ENCODE data around the gene STAP1.
"Not testable (repeated sequence)": the region's sequence is repeated elsewhere in the genome, so short reads cannot be mapped to it uniquely, and the experiment has no call there.

STAP1 gene

GRCh38 chr4:67558493-67558892, at the start of gene STAP1:
Gene STAP1 (plus strand): TSS chr4:67558727. CDS start chr4:67558810, 83 bp downstream.
- no peak for DNase-seq

- DNase-seq, result no peak
These were observed 46.0 kb upstream of the STAP1 start for GRCh38 chr4:67512501-67512900.

GRCh38 chr4:67520141-67520540, 38.4 kb upstream of the STAP1 start:
- no peak for DNase-seq

GRCh38 chr4:67521506-67521905, 37.0 kb upstream of the STAP1 start:
- no peak for DNase-seq

- no peak for DNase-seq
These were observed 36.3 kb upstream of the STAP1 start for GRCh38 chr4:67522230-67522629.

GRCh38 chr4:67522851-67523671, 35.5 kb upstream of the STAP1 start:
- no peak for DNase-seq

- not testable (repeated sequence) for DNase-seq
These were observed 34.4 kb upstream of the STAP1 start for GRCh38 chr4:67524140-67524539.

GRCh38 chr4:67531379-67531962, 27.1 kb upstream of the STAP1 start:
- no peak for DNase-seq

- not testable (repeated sequence) for DNase-seq
These were observed 26.1 kb upstream of the STAP1 start for GRCh38 chr4:67532397-67532796.

GRCh38 chr4:67533112-67533511, 25.4 kb upstream of the STAP1 start:
- DNase-seq, result no peak

GRCh38 chr4:67535280-67535840, 23.2 kb upstream of the STAP1 start:
- no peak for DNase-seq

- DNase-seq, result no peak
These were observed 18.7 kb upstream of the STAP1 start for GRCh38 chr4:67539830-67540229.

GRCh38 chr4:67542076-67542475, 16.5 kb upstream of the STAP1 start:
- DNase-seq, result no peak

GRCh38 chr4:67545199-67546003, 13.1 kb upstream of the STAP1 start, which contains the start of gene CENPC:
Gene CENPC (minus strand): TSS chr4:67545503. CDS start chr4:67545355, 148 bp downstream.
- peak; percentile 99 for DNase-seq

- DNase-seq, result peak; percentile 35
These were observed 12.5 kb upstream of the STAP1 start for GRCh38 chr4:67546004-67546356.

- DNase-seq, result no peak
These were observed 11.6 kb upstream of the STAP1 start for GRCh38 chr4:67546971-67547370.

GRCh38 chr4:67549123-67549522, 9.4 kb upstream of the STAP1 start:
- peak; percentile 2 for DNase-seq

- DNase-seq, result no peak
These were observed 8.1 kb upstream of the STAP1 start for GRCh38 chr4:67550451-67550850.

- no peak for DNase-seq
These were observed 7.7 kb upstream of the STAP1 start for GRCh38 chr4:67550857-67551256.

- DNase-seq, result not testable (repeated sequence)
These were observed 6.3 kb upstream of the STAP1 start for GRCh38 chr4:67552146-67552792.

- no peak for DNase-seq
These were observed 4.4 kb upstream of the STAP1 start for GRCh38 chr4:67554096-67554495.

- no peak for DNase-seq
These were observed 3.1 kb upstream of the STAP1 start for GRCh38 chr4:67555447-67555846.

- no peak for DNase-seq
These were observed 2.1 kb upstream of the STAP1 start for GRCh38 chr4:67556436-67556835.
